GM21515 (cell line): ENCODE results near the gene TMEM86B.
A peak's percentile ranks its signal among the peaks of the same experiment; 100 is the strongest.

Experiments
- ATAC-seq: cut with Tn5 transposase; IDR thresholded peaks from one replicate; pipeline ENCODE4 v1.9.1; 2021; ENCODE audit not compliant: unreplicated experiment

TMEM86B gene

GRCh38 chr19:55257461-55258420 lies 29.2 kb upstream of the TMEM86B start:
- ATAC-seq: no peak

DNA sequence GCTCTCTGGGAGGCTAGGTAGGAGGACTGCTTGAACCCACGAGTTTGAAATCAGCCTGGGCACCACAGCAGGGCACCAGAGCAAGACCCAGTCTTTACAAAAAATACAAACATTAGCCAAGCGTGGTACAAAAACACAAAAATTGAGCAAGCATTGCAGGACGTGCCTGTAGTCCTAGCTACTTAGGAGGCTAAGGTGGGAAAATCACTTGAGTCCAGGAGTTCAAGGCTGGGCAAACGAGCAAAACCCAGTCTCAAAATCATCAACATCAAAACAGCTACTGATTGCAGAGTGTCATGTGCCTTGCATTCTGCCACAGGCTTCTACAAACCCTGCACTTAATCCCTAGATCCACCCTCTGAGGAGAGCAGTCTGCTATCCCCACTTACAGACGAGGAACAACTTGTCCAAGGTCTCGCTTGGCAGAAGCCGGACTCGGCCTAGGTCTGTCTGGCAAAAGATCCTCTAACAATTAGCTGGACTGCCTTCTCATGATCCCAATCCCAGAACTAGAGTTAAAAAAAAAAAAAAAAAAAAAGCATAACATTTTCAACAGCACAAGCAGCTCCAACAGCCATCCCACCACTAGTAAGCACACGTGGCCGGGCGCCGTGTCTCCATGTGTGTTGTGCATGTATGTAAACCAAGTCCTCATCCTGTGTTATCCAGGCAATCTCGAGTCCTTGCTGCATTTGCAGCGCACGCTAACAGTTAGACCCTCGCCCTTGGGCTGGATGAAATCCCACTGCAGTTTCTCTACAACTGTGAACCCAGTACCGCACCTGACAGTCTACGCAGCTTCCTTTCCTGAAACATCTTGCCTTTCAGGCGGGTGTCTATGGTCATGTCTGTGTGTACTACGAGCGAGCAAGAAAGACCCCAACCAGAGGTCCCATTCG lies 28.2 kb upstream of the TMEM86B start:
- ATAC-seq: no peak

DNA sequence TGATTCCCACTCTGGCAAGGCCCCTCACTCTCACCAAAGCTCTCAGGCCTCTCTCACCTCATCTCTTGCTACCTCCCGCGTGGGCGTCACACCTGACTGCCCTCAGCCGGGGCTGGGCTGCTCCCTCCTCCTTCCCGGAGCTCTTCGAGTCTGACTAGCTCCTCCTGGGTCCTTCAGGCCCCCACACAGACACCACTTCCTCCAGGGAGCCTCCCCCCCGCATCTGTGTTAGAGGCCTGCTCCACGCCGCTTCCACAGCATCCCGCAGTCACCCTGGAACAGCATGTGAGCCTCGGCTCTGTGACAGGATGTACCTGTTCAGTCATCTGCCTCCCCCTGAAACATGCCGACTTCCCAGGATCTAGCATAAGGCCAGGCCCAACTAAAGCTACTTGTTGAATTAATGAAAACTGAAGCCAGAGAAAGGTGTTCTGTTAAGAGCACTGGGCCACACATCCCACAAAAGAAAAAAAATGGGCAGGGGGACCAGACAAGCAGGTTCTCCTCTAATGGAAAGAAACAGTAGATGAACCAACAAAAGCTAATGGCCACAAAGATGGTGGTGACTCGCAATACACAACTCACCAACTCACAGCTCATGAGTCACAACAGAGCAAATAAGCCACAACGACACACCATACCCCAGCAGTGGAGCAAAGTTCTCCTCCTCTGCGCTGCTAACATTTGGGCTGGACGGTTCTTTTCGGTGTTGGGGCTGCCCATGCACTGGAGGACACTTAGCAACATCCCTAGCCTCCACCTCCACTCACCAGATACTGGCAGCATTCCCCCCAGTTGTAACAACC lies 27.3 kb upstream of the TMEM86B start:
- no peak for ATAC-seq

- ATAC-seq: no peak
Observed at GRCh38 chr19:55254625-55254977, 26.0 kb upstream of the TMEM86B start.

- peak; percentile 39 for ATAC-seq
Observed at GRCh38 chr19:55253842-55254624, 25.5 kb upstream of the TMEM86B start.

- no peak for ATAC-seq
Observed at GRCh38 chr19:55252760-55253663, 24.4 kb upstream of the TMEM86B start.

- ATAC-seq: no peak
Observed at GRCh38 chr19:55251341-55252081, 22.9 kb upstream of the TMEM86B start.

GRCh38 chr19:55250262-55251036 lies 21.9 kb upstream of the TMEM86B start:
- ATAC-seq: no peak

GRCh38 chr19:55249841-55250240 lies 21.3 kb upstream of the TMEM86B start:
- ATAC-seq: no peak

DNA sequence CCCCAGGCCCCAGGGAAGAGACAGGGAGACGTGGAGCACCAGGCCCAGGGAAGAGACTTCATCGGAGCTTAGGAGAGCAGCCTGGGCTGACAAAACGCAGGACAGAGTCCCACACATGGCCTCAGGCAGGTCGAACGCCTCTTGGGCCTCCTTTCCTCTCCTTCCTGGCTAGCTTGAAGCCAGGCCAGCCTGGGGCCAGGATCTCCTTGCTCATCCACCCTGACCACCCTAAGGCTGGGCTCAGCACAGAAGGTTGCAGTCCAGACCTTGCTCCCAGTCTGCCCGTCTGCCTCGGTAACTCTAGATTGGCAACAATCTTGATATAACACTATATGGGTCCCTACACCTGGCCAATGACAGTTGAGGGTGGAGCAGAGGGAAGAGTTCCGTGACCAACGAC lies 20.1 kb upstream of the TMEM86B start:
- no peak for ATAC-seq

GRCh38 chr19:55248166-55248675 lies 19.7 kb upstream of the TMEM86B start:
- ATAC-seq: no peak

DNA sequence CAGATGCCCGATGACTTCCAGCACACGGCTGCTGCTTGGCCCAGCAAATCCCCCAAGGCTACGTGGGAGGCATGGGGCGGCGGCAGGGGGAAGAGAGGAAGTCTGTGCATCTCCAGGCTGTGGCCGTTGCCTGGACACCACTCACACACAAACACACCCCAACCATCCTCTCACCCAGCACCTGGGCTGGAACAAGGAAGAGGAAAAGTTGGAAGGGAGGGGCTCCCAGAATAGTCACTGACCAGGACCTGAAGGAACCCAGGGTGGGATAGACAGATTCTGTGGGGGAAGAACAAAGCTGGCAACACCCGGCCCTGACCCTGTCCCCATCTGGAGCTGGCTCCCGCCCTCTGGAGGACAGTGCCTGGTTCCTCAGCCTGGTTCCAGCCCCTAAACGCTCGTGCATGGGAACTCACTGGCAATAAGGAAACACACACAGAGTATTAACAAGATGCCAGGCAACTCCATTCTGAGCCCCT lies 19.1 kb upstream of the TMEM86B start:
- no peak for ATAC-seq

- ATAC-seq: no peak
Observed at GRCh38 chr19:55246462-55247451, 18.2 kb upstream of the TMEM86B start.

DNA sequence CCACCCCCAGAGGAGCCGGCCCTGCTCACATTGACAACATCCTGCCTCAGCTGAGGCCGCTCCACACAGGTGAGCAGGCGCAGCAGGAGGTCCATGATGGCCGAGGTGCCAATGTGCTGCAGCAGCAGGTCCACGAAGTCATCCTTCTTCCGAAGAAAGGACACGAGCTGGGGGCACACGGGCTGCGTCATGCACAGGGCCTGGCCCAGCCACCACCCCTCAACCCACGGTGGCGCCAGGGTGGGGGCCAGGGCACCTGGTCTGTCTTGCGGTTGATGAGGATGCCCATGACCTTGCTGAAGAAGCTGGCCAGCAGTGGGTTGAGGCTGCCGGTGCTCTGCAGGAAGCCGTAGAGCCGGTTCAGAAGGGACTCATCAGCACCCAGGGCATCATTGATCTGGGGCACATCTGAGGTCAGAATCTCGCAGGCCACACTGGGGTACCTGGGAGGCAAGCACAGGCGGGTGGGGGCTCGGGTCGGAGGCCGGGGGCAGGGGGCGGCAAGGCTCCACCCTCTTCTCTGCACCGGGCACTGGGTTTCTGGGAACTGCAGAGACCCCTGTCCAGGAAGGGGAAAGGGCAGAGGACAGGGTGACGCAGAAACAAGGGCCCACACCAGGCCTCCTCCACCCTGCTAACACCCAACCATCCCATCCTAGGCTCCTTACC lies 16.8 kb upstream of the TMEM86B start:
- ATAC-seq: no peak

DNA sequence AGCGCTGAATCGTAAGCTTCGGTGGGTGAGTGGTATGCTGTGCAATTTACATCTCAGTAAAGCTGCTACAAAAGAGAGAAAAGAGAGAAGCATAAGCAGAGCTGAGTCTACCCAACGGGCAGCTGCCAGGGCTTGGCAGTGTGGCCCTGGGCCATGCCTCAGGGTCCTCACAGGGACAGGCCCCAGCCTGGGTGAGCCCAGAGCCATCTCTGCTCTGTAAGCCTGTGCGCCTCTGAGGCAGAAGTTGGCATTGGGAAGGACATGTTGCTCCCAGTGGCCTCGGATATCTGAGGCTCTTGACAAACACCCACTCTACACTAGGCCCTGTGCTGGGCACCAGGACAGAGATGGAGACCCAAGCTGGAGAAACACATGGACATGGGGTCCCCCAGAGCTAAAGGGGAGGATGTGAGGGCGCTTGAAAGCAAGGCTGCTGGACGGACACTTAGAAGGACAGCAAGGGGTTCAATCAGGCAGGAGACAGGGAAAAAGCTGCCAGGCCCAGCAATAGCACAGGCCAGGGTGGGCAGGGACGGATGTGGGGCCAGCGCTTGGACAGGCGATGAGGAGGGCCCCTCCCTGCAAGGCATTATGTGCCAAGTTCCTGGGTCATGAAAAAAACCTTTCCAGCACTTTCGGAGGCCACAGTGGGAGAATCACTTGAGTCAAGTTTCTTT lies 15.6 kb upstream of the TMEM86B start:
- no peak for ATAC-seq
